ENCODE measurements around the gene BIN1.

- no peak for TF ChIP-seq EZH2 (IDR thresholded peaks at IDR 0.05; ENCODE audit: borderline replicate concordance, low read depth, low read length, severe bottlenecking)
- no peak for TF ChIP-seq CTCF (IDR thresholded peaks at IDR 0.05; ENCODE audit: borderline replicate concordance, extremely low read depth, low read length, poor library complexity, severe bottlenecking)
Measured at GRCh38 chr2:127106457-127106990, 430 bp downstream of the BIN1 start.

Data from DND-41 (cell line).